ENCODE data around the gene LRCH4. TPM values are rescaled to one million over a fixed set of nuclear protein-coding genes. Genes with fewer than 3 reads are reported as not detected.

Gene LRCH4
- total RNA-seq, 3 donors from 2014 or later (not counting 1 experiment from before 2014, with no cell fraction given): 282 to 296 (median 289) TPM

GRCh38 chr7:100563809-100564400 lies 22.0 kb downstream of the LRCH4 start:
- H3K9me3 ChIP-seq (ENCODE audit: control insufficient read depth, insufficient read depth, low read length): no peaks in the 10 kb centered on the region
- Mint-ChIP-seq H3K4me3 (no peak overlapping the region), H3K36me3 (no peaks in the 10 kb centered on the region), H3K9me3 (no peaks in the 10 kb centered on the region), H3K27me3 (ENCODE audit: low read depth in 2 of 2) (no peaks in the 10 kb centered on the region), H3K27ac (peak overlapping the region in 1 of 2 donors; percentile 56), H3K4me1 (peaks cover 4 to 26% of the 10 kb centered on the region in 2 donors)
- 36% methylated on average over 12 of the region's 12 CpGs for WGBS (ENCODE audit: insufficient coverage)
- intact Hi-C loops (cut with micrococcal nuclease): loop anchor here (1.0 kb wide), 2 partner anchors 127 to 161 kb away; no protein-coding TSS in a partner anchor
- H3K27ac ChIP-seq (ENCODE audit: low read length): no peak overlapping the region
- DNase-seq (peak; percentile 83 to 90), ATAC-seq (peak; percentile 75 to 80 (median 77))
- peaks cover 26% of the 10 kb centered on the region for H3K36me3 ChIP-seq (ENCODE audit: control insufficient read depth, insufficient read depth, low read length)
- H3K4me3 ChIP-seq (ENCODE audit: low read length): no peak overlapping the region
- peak; percentile 97 for TF ChIP-seq CTCF (IDR thresholded peaks at IDR 0.05)
- peaks cover 33% of the 10 kb centered on the region for H3K4me1 ChIP-seq (ENCODE audit: control insufficient read depth, insufficient read depth, low read length)
- H3K27me3 ChIP-seq (ENCODE audit: control insufficient read depth, insufficient read depth, low read length): no peaks in the 10 kb centered on the region

GRCh38 chr7:100563100-100563564 lies 22.8 kb downstream of the LRCH4 start:
- Histone ChIP-seq H3K27me3 (ENCODE audit: control insufficient read depth, insufficient read depth, low read length) (no peaks in the 10 kb centered on the region), H3K9me3 (ENCODE audit: control insufficient read depth, insufficient read depth, low read length) (no peaks in the 10 kb centered on the region), H3K27ac (ENCODE audit: low read length) (no peak overlapping the region), H3K4me3 (ENCODE audit: low read length) (no peak overlapping the region), H3K36me3 (ENCODE audit: control insufficient read depth, insufficient read depth, low read length) (peaks cover 27% of the 10 kb centered on the region), H3K4me1 (ENCODE audit: control insufficient read depth, insufficient read depth, low read length) (peaks cover 25% of the 10 kb centered on the region)
- intact Hi-C loops (cut with micrococcal nuclease): no loop called here
- no peak overlapping the region for H3K4me3 Mint-ChIP-seq
- peaks cover 0 to 21% of the 10 kb centered on the region in 2 donors for H3K4me1 Mint-ChIP-seq
- DNase-seq (no peak), ATAC-seq (no peak)
- TF ChIP-seq CTCF (IDR thresholded peaks at IDR 0.05): no peak
- no peaks in the 10 kb centered on the region for H3K9me3 Mint-ChIP-seq
- H3K27ac Mint-ChIP-seq: no peak overlapping the region
- no peaks in the 10 kb centered on the region for H3K36me3 Mint-ChIP-seq
- no peaks in the 10 kb centered on the region for H3K27me3 Mint-ChIP-seq (ENCODE audit: low read depth in 2 of 2)
- WGBS (ENCODE audit: insufficient coverage): 96% methylated on average over 8 of the region's 8 CpGs

- WGBS (ENCODE audit: insufficient coverage): 98% methylated on average over 26 of the region's 26 CpGs
- H3K27ac Mint-ChIP-seq: no peak overlapping the region
- intact Hi-C loops (cut with micrococcal nuclease): no loop called here
These were observed 23.5 kb downstream of the LRCH4 start for GRCh38 chr7:100562195-100563099.

More at GRCh38 chr7:100562195-100563099, 23.5 kb downstream of the LRCH4 start:
- Mint-ChIP-seq H3K4me3 (no peak overlapping the region), H3K9me3 (no peaks in the 10 kb centered on the region), H3K4me1 (peaks cover 0 to 14% of the 10 kb centered on the region in 2 donors), H3K27me3 (ENCODE audit: low read depth in 2 of 2) (no peaks in the 10 kb centered on the region), H3K36me3 (no peaks in the 10 kb centered on the region)
- no peak for TF ChIP-seq CTCF (IDR thresholded peaks at IDR 0.05)
- H3K4me1 ChIP-seq (ENCODE audit: control insufficient read depth, insufficient read depth, low read length): peaks cover 18% of the 10 kb centered on the region
- H3K9me3 ChIP-seq (ENCODE audit: control insufficient read depth, insufficient read depth, low read length): no peaks in the 10 kb centered on the region
- DNase-seq: no peak
- H3K27ac ChIP-seq (ENCODE audit: low read length): no peak overlapping the region
- no peaks in the 10 kb centered on the region for H3K27me3 ChIP-seq (ENCODE audit: control insufficient read depth, insufficient read depth, low read length)
- no peak for ATAC-seq
- peaks cover 29% of the 10 kb centered on the region for H3K36me3 ChIP-seq (ENCODE audit: control insufficient read depth, insufficient read depth, low read length)
- H3K4me3 ChIP-seq (ENCODE audit: low read length): no peak overlapping the region
